Activated T-cell treated with anti-CD3 and anti-CD28 coated beads for 1 hour (primary cell): ENCODE data around the gene CARMIL1.

Experiments
- DNase-seq: peaks from one replicate; pipeline ENCODE4 v3.0.0-alpha.2; 2020; ENCODE audit warnings: low read depth

CARMIL1 gene

GRCh38 chr6:25659633-25660368 lies 380.6 kb downstream of the CARMIL1 start:
- DNase-seq: no peak

GRCh38 chr6:25660512-25660911 lies 381.3 kb downstream of the CARMIL1 start:
- DNase-seq: no peak

- no peak for DNase-seq
These were observed 382.1 kb downstream of the CARMIL1 start for GRCh38 chr6:25661129-25661779.

GRCh38 chr6:25665455-25665854 lies 386.3 kb downstream of the CARMIL1 start:
- DNase-seq: no peak

- DNase-seq: no peak
These were observed 390.2 kb downstream of the CARMIL1 start for GRCh38 chr6:25669413-25669812.
